Natural killer cell (primary cell): ENCODE data around the gene PLEKHH1. TPM values are rescaled to one million over a fixed set of nuclear protein-coding genes. Genes with fewer than 3 reads are reported as not detected.
"Not testable (repeated sequence)": the region's sequence is repeated elsewhere in the genome, so short reads cannot be mapped to it uniquely, and the experiment has no call there.

Experiments
- ATAC-seq, 3 donors: fragments of 150-1000 bp in 2 of 3; fragments of 200-7000 bp in 1 of 3; cut with Tn5 transposase; 1 replicate in 1 of 3; 2 replicates in 2 of 3; pipeline ENCODE4 v1.10.0; 2021; ENCODE audit warnings: mild to moderate bottlenecking in 2 of 3, moderate library complexity in 2 of 3
- DNase-seq, 2 donors: peaks; one replicate each; pipeline versions ENCODE4 v3.0.0 to v3.0.0-alpha.2; 2013 to 2021; ENCODE audit warnings: mixed read lengths in 1 of 2
- H3K27ac ChIP-seq: one replicate; pipeline ENCODE4 v1.5.1; 2013; ENCODE audit warnings: mild to moderate bottlenecking, low read length
- H3K27me3 ChIP-seq: one replicate; pipeline ENCODE4 v1.6.1; 2013; ENCODE audit warnings: low read length; ENCODE audit not compliant: control insufficient read depth, insufficient read depth
- H3K36me3 ChIP-seq: one replicate; pipeline ENCODE4 v1.6.1; 2013; ENCODE audit warnings: low read length; ENCODE audit not compliant: control insufficient read depth, insufficient read depth
- H3K4me1 ChIP-seq: one replicate; pipeline ENCODE4 v1.6.1; 2013; ENCODE audit warnings: low read length; ENCODE audit not compliant: control insufficient read depth, insufficient read depth
- H3K4me3 ChIP-seq: one replicate; pipeline ENCODE4 v1.5.1; 2013; ENCODE audit warnings: low read length
- H3K9me3 ChIP-seq: one replicate; pipeline ENCODE4 v1.6.1; 2013; ENCODE audit warnings: low read length; ENCODE audit not compliant: control insufficient read depth, insufficient read depth
- H3K27ac Mint-ChIP-seq, 2 donors: one replicate each; pipeline ENCODE4 v1.8.0; 2022; ENCODE audit warnings: mild to moderate bottlenecking in 2 of 2, mixed read lengths in 2 of 2, moderate library complexity in 1 of 2
- H3K27me3 Mint-ChIP-seq, 2 donors: one replicate each; pipeline ENCODE4 v1.8.0; 2022; ENCODE audit warnings: low read depth in 2 of 2, mixed read lengths in 2 of 2
- H3K36me3 Mint-ChIP-seq: one replicate; pipeline ENCODE4 v1.8.0; 2022; ENCODE audit warnings: mixed read lengths
- H3K4me1 Mint-ChIP-seq, 2 donors: one replicate each; pipeline ENCODE4 v1.8.0; 2022; ENCODE audit warnings: mixed read lengths in 2 of 2
- H3K4me3 Mint-ChIP-seq: one replicate; pipeline ENCODE4 v1.8.0; 2022; ENCODE audit warnings: mild to moderate bottlenecking, moderate library complexity, mixed read lengths
- H3K9me3 Mint-ChIP-seq, 2 donors: one replicate each; pipeline ENCODE4 v1.8.0; 2022; ENCODE audit warnings: mixed read lengths in 2 of 2
- WGBS: methylation state at CpG from one replicate; pipeline ENCODE4 v1.1.7; 2013; ENCODE audit warnings: missing lambda C conversion rate; ENCODE audit not compliant: insufficient coverage; 5-methylcytosine and 5-hydroxymethylcytosine counted together
- intact Hi-C: fragments of 100-400 bp; cut with micrococcal nuclease; formaldehyde crosslinking; loops from one replicate; pipeline ENCODE4 v1.14.2; 2022
- total RNA-seq, 4 donors: library from RNA; stranded (reverse); fragments of 120-200 nt in 1 of 4; gene quantifications; one replicate each; pipeline versions ENCODE4 v1.2.3 to v1.2.4, GENCODE V29; 2013 to 2022
- TF ChIP-seq, protein P1 (sequence below): fragments of 200-600 bp; IDR thresholded peaks from one replicate; pipeline ENCODE4 v1.8.0; 2022; ENCODE audit warnings: antibody characterized with exemption

PLEKHH1 gene
- total RNA-seq, 3 donors from 2014 or later (not counting 1 experiment from before 2014, with no cell fraction given), result not detected

DNA sequence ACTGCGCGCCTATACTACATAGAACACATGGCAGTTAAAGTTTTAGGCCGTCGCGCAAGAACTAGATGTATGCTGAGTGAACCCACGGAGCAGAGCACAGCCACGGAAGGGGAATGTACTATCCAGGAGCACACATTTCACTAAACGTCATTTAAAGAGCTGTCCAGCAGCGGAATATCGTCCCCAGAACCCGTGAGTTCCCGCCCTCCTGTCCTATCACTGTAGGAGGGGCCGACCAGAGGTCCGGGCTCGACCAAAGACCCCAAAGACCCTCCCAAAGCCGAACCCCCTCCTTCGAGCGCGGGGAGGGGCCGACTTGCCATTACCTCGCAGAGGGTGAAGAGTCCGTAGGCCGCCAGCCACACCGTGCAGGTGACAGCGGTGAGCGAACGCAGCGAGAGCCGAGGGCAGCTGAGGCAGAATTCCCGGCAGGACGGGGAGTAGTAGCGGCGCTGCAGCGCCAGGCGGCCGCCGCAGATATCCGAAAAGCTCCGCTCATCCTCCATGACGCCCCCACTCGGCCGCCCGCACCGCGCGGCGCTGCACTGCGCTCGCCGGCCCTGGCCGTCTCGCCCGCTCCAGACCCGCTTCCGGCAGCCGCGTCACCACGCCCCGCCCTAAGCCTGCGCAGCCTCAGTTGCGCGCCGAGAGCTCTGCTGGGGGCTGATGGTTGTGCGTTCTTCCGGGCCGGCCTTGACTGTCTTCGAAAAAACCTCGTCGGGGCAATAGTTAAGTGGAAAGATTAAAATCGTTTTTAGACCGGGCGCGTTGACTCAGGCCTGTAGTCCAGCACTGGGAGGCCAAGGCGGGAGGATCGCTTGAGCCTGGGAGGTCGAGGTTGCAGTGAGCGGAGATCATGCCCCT is 66.8 kb downstream of the PLEKHH1 start, which contains the start of gene PIGH:
Gene PIGH, minus strand, starts transcription at position 571 of the 864 bp plus-strand sequence. Its CDS starts 65 bp downstream, at position 506.
- TF ChIP-seq, protein P1, sequence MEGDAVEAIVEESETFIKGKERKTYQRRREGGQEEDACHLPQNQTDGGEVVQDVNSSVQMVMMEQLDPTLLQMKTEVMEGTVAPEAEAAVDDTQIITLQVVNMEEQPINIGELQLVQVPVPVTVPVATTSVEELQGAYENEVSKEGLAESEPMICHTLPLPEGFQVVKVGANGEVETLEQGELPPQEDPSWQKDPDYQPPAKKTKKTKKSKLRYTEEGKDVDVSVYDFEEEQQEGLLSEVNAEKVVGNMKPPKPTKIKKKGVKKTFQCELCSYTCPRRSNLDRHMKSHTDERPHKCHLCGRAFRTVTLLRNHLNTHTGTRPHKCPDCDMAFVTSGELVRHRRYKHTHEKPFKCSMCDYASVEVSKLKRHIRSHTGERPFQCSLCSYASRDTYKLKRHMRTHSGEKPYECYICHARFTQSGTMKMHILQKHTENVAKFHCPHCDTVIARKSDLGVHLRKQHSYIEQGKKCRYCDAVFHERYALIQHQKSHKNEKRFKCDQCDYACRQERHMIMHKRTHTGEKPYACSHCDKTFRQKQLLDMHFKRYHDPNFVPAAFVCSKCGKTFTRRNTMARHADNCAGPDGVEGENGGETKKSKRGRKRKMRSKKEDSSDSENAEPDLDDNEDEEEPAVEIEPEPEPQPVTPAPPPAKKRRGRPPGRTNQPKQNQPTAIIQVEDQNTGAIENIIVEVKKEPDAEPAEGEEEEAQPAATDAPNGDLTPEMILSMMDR, result peak; percentile 73
- DNase-seq (peak; percentile 96), ATAC-seq (peak; percentile 96 to 99 (median 98))
- Histone ChIP-seq H3K4me1 (peaks cover 15% of the 10 kb centered on the region), H3K9me3 (no peaks in the 10 kb centered on the region), H3K27ac (peak within 1 kb of the TSS; percentile 82), H3K36me3 (no peaks in the 10 kb centered on the region), H3K27me3 (no peaks in the 10 kb centered on the region), H3K4me3 (peak within 1 kb of the TSS; percentile 96)
- intact Hi-C loops, result loop anchor here (1.0 kb wide), 2 partner anchors 19 to 74 kb away; partner anchors contain the start of genes ARG2 and VTI1B
- Mint-ChIP-seq H3K4me1 (peaks cover 33 to 40% of the 10 kb centered on the region in 2 donors), H3K4me3 (peak within 1 kb of the TSS; percentile 95), H3K36me3 (no peaks in the 10 kb centered on the region), H3K27ac (peak within 1 kb of the TSS; percentile 88 to 94), H3K9me3 (no peaks in the 10 kb centered on the region), H3K27me3 (peaks cover 3 to 4% of the 10 kb centered on the region in 2 donors)
- WGBS, result 4% methylated on average over 77 of the region's 77 CpGs

DNA sequence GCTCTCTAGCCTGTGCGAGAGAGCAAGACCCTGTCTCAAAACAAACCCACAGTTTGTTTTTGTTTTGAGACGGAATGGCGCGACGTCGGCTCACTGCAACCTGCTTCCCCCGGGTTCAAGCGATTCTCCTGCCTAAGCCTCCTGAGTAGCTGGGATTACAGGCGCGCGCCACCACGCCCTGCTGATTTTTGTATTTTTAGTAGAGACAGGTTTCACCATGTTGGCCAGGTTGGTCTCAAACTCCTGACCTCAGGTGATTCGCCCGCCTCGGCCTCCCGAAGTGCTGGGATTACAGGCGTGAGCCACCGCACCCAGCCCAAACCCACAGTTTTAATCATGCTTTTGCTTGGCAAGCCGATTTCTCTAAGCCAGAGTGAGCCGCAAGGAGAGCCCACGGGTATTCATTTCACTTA is 67.5 kb downstream of the PLEKHH1 start:
- WGBS, result 91% methylated on average over 21 of the region's 21 CpGs
- not testable (repeated sequence) for H3K36me3 ChIP-seq, H3K36me3 Mint-ChIP-seq, H3K27me3 ChIP-seq, DNase-seq, H3K27me3 Mint-ChIP-seq, H3K9me3 ChIP-seq, H3K9me3 Mint-ChIP-seq, ATAC-seq
- Histone ChIP-seq H3K27ac (peak overlapping the region; percentile 82), H3K4me3 (peak overlapping the region; percentile 41), H3K4me1 (peaks cover 15% of the 10 kb centered on the region)
- intact Hi-C loops, result loop anchor here (1.0 kb wide), 2 partner anchors 19 to 74 kb away; partner anchors contain the start of genes ARG2 and VTI1B
- Mint-ChIP-seq H3K4me1 (peaks cover 30 to 36% of the 10 kb centered on the region in 2 donors), H3K4me3 (peak overlapping the region; percentile 95), H3K27ac (peak overlapping the region; percentile 88 to 94)

DNA sequence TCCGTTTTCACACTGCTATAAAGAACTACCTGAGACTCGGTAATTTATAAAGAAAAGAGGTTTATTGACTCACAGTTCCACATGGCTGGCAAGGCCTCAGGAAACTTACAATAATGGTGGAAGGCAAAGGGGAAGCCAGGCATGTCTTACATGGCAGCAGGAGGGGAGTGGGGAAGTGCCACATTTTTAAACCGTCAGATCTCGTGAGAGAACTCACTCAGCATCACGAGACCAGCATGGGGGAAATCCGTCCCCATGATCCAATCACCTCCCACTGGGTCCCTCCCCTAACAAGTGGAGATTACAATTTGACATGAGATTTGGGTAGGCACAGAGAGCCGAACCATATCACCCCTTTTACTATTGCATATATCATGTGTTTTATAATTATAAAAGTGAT is 69.0 kb downstream of the PLEKHH1 start:
- DNase-seq (no peak), ATAC-seq (no peak)
- Histone ChIP-seq H3K36me3 (no peaks in the 10 kb centered on the region), H3K9me3 (no peaks in the 10 kb centered on the region), H3K27ac (no peak overlapping the region), H3K27me3 (no peaks in the 10 kb centered on the region), H3K4me3 (no peak overlapping the region), H3K4me1 (peaks cover 15% of the 10 kb centered on the region)
- intact Hi-C loops, result no loop called here
- TF ChIP-seq, protein P1, result no peak
- H3K27me3 Mint-ChIP-seq, result peaks cover 9 to 10% of the 10 kb centered on the region in 2 donors
- H3K9me3 Mint-ChIP-seq, result no peaks in the 10 kb centered on the region
- H3K36me3 Mint-ChIP-seq, result no peaks in the 10 kb centered on the region
- no peak overlapping the region for H3K27ac Mint-ChIP-seq
- WGBS, result 100% methylated on average over 1 of the region's 7 CpGs
- H3K4me3 Mint-ChIP-seq, result peak overlapping the region; percentile 63
- peaks cover 28 to 34% of the 10 kb centered on the region in 2 donors for H3K4me1 Mint-ChIP-seq

DNA sequence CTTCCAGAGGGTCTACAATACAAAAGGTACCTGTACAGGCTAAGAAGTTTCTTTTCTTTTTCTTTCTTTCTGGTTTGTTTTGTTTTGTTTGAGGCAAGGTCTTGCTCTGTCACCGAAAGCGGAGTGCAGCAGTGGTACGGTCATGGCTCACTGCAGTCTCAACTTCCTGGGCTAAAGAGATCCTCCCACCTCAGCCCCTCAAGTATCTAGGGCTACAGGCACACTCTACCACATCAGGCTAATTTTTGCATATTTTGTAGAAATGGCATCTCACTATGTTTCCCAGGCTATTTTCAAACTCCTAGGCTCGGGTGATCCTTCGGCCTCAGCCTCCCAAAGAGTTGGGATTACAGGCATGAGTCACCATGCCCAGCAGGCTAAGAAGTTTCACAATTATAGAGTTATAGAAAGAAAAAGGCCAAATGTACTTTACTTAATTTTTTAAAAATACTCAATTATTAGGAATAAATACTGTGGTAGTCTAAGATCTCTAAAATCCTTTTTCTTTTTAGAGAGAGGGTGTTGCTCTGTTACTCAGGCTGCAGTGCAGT is 70.0 kb downstream of the PLEKHH1 start:
- no peak overlapping the region for H3K4me3 ChIP-seq

More for the DNA sequence above, 70.0 kb downstream of the PLEKHH1 start:
- no peaks in the 10 kb centered on the region for H3K9me3 Mint-ChIP-seq
- peaks cover 15% of the 10 kb centered on the region for H3K4me1 ChIP-seq
- DNase-seq, result no peak
- H3K27ac ChIP-seq, result peak overlapping the region; percentile 43
- H3K36me3 ChIP-seq, result no peaks in the 10 kb centered on the region
- 31% methylated on average over 5 of the region's 5 CpGs for WGBS
- H3K27me3 Mint-ChIP-seq, result peaks cover 9 to 10% of the 10 kb centered on the region in 2 donors
- H3K27ac Mint-ChIP-seq, result no peak overlapping the region
- TF ChIP-seq, protein P1, result no peak
- H3K36me3 Mint-ChIP-seq, result no peaks in the 10 kb centered on the region
- ATAC-seq, result no peak
- H3K4me1 Mint-ChIP-seq, result peaks cover 24 to 26% of the 10 kb centered on the region in 2 donors
- intact Hi-C loops, result no loop called here
- H3K9me3 ChIP-seq, result no peaks in the 10 kb centered on the region
- no peak overlapping the region for H3K4me3 Mint-ChIP-seq
- H3K27me3 ChIP-seq, result no peaks in the 10 kb centered on the region
